ENCODE data around the gene LRRFIP1. TPM values are rescaled to one million over a fixed set of nuclear protein-coding genes. Genes with fewer than 3 reads are reported as not detected.

The LRRFIP1 gene
- total and polyA plus RNA-seq, 2 of the 13 experiments (the other 11 are each of a cell fraction or from before 2014, with no cell fraction given) = 15.9 to 40.5 TPM

DNA sequence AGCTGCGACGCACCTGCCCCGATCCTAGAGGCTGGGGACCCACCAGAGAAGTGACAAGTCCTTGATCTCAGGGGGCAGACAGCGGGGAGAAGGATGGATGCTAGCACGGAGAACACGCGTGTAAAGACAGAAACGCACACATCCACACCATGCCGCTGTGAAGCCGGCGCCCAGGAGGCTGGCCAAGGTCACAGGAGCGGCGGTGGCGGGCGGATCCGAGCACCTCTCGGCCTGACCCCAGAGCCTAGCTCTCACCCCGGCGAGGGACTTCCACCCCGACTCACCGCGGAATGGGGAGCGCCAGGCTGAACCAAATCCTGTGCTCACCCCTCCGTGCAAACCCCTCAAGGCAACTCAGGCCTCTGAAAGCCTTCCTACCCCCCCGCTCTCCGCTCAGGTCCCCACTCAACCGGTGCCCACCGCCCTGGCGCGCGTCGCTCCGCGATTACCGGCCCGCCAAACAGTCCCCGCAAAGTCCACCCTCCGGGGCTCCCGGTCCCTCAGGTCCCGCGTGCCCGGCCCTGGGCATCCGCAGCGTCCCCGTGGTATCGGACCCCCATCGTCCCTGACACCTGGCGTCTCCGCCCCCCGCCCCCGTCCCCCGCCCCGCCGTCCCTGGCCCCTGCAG is 460 bp upstream of the LRRFIP1 start (continued):
- TF ChIP-seq, protein P1, sequence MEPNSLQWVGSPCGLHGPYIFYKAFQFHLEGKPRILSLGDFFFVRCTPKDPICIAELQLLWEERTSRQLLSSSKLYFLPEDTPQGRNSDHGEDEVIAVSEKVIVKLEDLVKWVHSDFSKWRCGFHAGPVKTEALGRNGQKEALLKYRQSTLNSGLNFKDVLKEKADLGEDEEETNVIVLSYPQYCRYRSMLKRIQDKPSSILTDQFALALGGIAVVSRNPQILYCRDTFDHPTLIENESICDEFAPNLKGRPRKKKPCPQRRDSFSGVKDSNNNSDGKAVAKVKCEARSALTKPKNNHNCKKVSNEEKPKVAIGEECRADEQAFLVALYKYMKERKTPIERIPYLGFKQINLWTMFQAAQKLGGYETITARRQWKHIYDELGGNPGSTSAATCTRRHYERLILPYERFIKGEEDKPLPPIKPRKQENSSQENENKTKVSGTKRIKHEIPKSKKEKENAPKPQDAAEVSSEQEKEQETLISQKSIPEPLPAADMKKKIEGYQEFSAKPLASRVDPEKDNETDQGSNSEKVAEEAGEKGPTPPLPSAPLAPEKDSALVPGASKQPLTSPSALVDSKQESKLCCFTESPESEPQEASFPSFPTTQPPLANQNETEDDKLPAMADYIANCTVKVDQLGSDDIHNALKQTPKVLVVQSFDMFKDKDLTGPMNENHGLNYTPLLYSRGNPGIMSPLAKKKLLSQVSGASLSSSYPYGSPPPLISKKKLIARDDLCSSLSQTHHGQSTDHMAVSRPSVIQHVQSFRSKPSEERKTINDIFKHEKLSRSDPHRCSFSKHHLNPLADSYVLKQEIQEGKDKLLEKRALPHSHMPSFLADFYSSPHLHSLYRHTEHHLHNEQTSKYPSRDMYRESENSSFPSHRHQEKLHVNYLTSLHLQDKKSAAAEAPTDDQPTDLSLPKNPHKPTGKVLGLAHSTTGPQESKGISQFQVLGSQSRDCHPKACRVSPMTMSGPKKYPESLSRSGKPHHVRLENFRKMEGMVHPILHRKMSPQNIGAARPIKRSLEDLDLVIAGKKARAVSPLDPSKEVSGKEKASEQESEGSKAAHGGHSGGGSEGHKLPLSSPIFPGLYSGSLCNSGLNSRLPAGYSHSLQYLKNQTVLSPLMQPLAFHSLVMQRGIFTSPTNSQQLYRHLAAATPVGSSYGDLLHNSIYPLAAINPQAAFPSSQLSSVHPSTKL (CRISPR knock-in tag; IDR thresholded peaks at IDR 0.05) = no peak
- no peak for TF ChIP-seq TEF (CRISPR knock-in tag; IDR thresholded peaks at IDR 0.05)
- TF ChIP-seq ZNF501 (CRISPR knock-in tag; IDR thresholded peaks at IDR 0.05) = peak; percentile 54; the same call in 1 of the 2 replicates
- no peak for TF ChIP-seq ZNF607 (CRISPR knock-in tag; IDR thresholded peaks at IDR 0.05; ENCODE audit: borderline replicate concordance)
- no peak for TF ChIP-seq HDAC6 (IDR thresholded peaks at IDR 0.05; ENCODE audit: low read depth, low read length)
- no peak for TF ChIP-seq ZNF562 (CRISPR knock-in tag; IDR thresholded peaks at IDR 0.05; ENCODE audit: borderline replicate concordance)
- TF ChIP-seq AKAP8 (CRISPR knock-in tag; IDR thresholded peaks at IDR 0.05) = no peak
- TF ChIP-seq NFAT5 (CRISPR knock-in tag; IDR thresholded peaks at IDR 0.05) = no peak
- TF ChIP-seq SCMH1 (CRISPR knock-in tag; IDR thresholded peaks at IDR 0.05; ENCODE audit: borderline replicate concordance) = no peak
- TF ChIP-seq SSRP1 (CRISPR knock-in tag; IDR thresholded peaks at IDR 0.05) = no peak
- TF ChIP-seq ZKSCAN5 (CRISPR knock-in tag; IDR thresholded peaks at IDR 0.05) = no peak
- no peak for TF ChIP-seq ZSCAN21 (CRISPR knock-in tag; IDR thresholded peaks at IDR 0.05; ENCODE audit: borderline replicate concordance)
- 0 out of 2 replicates have a peak, but pooled peaks have one; percentile 32 for TF ChIP-seq ZNF747 (CRISPR knock-in tag; IDR thresholded peaks at IDR 0.05; ENCODE audit: borderline replicate concordance)
- TF ChIP-seq ZNF576 (CRISPR knock-in tag; IDR thresholded peaks at IDR 0.05) = no peak
- TF ChIP-seq GZF1 (CRISPR knock-in tag; IDR thresholded peaks at IDR 0.05) = no peak
- no peak for TF ChIP-seq XBP1 (CRISPR knock-in tag; IDR thresholded peaks at IDR 0.05)
- no peak for TF ChIP-seq SRSF1 (optimal IDR thresholded peaks at IDR 0.05; ENCODE audit: low read depth, low read length)
- TF ChIP-seq ZNF367 (CRISPR knock-in tag; IDR thresholded peaks at IDR 0.05; ENCODE audit: borderline replicate concordance) = no peak
- TF ChIP-seq, protein P2, sequence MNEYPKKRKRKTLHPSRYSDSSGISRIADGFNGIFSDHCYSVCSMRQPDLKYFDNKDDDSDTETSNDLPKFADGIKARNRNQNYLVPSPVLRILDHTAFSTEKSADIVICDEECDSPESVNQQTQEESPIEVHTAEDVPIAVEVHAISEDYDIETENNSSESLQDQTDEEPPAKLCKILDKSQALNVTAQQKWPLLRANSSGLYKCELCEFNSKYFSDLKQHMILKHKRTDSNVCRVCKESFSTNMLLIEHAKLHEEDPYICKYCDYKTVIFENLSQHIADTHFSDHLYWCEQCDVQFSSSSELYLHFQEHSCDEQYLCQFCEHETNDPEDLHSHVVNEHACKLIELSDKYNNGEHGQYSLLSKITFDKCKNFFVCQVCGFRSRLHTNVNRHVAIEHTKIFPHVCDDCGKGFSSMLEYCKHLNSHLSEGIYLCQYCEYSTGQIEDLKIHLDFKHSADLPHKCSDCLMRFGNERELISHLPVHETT (CRISPR knock-in tag; conservative IDR thresholded peaks at IDR 0.05) = no peak

All from HepG2 (cell line).